Stimulated activated CD4-positive, alpha-beta T cell treated with anti-CD3 and anti-CD28 coated beads, Interleukin-4, amount 100 ng/mL, for 4 hours (primary cell): Measurements from ENCODE around the gene ANKK1.

Source experiments
- DNase-seq, 2 experiments: peaks; one replicate each; pipeline ENCODE4 v3.0.0-alpha.2; 2020

Gene ANKK1

GRCh38 chr11:113377681-113378412 lies 9.7 kb upstream of the ANKK1 start:
- no peak for DNase-seq

GRCh38 chr11:113378692-113379091 lies 8.9 kb upstream of the ANKK1 start:
- DNase-seq: no peak

GRCh38 chr11:113382121-113382520 lies 5.5 kb upstream of the ANKK1 start:
- no peak for DNase-seq

- no peak for DNase-seq
Measured at GRCh38 chr11:113384551-113384950, 3.0 kb upstream of the ANKK1 start.

GRCh38 chr11:113385749-113386148 lies 1.8 kb upstream of the ANKK1 start:
- no peak for DNase-seq

GRCh38 chr11:113386866-113387265 lies 713 bp upstream of the ANKK1 start:
- no peak for DNase-seq

- no peak for DNase-seq
Measured at GRCh38 chr11:113389272-113389671, 1.7 kb downstream of the ANKK1 start.

GRCh38 chr11:113392236-113392921 lies 4.8 kb downstream of the ANKK1 start:
- no peak for DNase-seq

- DNase-seq: no peak
Measured at GRCh38 chr11:113393501-113393985, 6.0 kb downstream of the ANKK1 start.

GRCh38 chr11:113394919-113395318 lies 7.3 kb downstream of the ANKK1 start:
- DNase-seq: no peak

- no peak for DNase-seq
Measured at GRCh38 chr11:113395782-113396336, 8.3 kb downstream of the ANKK1 start.

GRCh38 chr11:113396690-113397089 lies 9.1 kb downstream of the ANKK1 start:
- DNase-seq: no peak

- no peak for DNase-seq
Measured at GRCh38 chr11:113397212-113397611, 9.6 kb downstream of the ANKK1 start.

GRCh38 chr11:113397821-113398220 lies 10.2 kb downstream of the ANKK1 start:
- no peak for DNase-seq

- no peak for DNase-seq
Measured at GRCh38 chr11:113398669-113399430, 11.3 kb downstream of the ANKK1 start.

- no peak for DNase-seq
Measured at GRCh38 chr11:113400631-113401230, 13.2 kb downstream of the ANKK1 start.

- no peak for DNase-seq
Measured at GRCh38 chr11:113401718-113402117, 14.1 kb downstream of the ANKK1 start.

- DNase-seq: no peak
Measured at GRCh38 chr11:113404859-113405430, 17.4 kb downstream of the ANKK1 start.

- DNase-seq: no peak
Measured at GRCh38 chr11:113405724-113406478, 18.3 kb downstream of the ANKK1 start.

- DNase-seq: no peak
Measured at GRCh38 chr11:113407163-113407562, 19.6 kb downstream of the ANKK1 start.

- no peak for DNase-seq
Measured at GRCh38 chr11:113408206-113408605, 20.6 kb downstream of the ANKK1 start.

- DNase-seq: no peak
Measured at GRCh38 chr11:113408887-113409286, 21.3 kb downstream of the ANKK1 start.
